DND-41 (cell line): ENCODE measurements around the gene SLC25A10.

Source experiments
- ATAC-seq: fragments of 200-7000 bp; cut with Tn5 transposase; 3 replicates; pipeline ENCODE4 v1.9.1; 2021; ENCODE audit warnings: low read depth; ENCODE audit not compliant: insufficient read depth
- DNase-seq: peaks from one replicate; pipeline ENCODE4 v3.0.0-alpha.2; 2020
- H2AFZ ChIP-seq: 2 replicates; pipeline ENCODE4 v1.6.0; 2012; ENCODE audit warnings: low read depth, low read length
- H3K27ac ChIP-seq: 2 replicates; pipeline ENCODE4 v1.5.1; 2012; ENCODE audit warnings: low read length, inconsistent platforms
- H3K27me3 ChIP-seq: fragments of 200-600 bp; sonication (generic); 2 replicates; pipeline ENCODE4 v1.6.0; 2012; ENCODE audit warnings: low read length, mild to moderate bottlenecking, inconsistent platforms; ENCODE audit not compliant: insufficient read depth, poor library complexity
- H3K36me3 ChIP-seq: 2 replicates; pipeline ENCODE4 v1.5.1; 2012; ENCODE audit warnings: low read length, inconsistent platforms; ENCODE audit not compliant: insufficient read depth
- H3K4me1 ChIP-seq: 2 replicates; pipeline ENCODE4 v1.5.1; 2012; ENCODE audit warnings: mild to moderate bottlenecking, low read length; ENCODE audit not compliant: insufficient read depth
- H3K4me2 ChIP-seq: 2 replicates; pipeline ENCODE4 v1.6.0; 2012; ENCODE audit warnings: mild to moderate bottlenecking, moderate library complexity, low read length, inconsistent platforms; ENCODE audit not compliant: insufficient read depth
- H3K4me3 ChIP-seq, 2 experiments: fragments of 200-600 bp in 1 of 2; shearing (Covaris generic) in 1 of 2; 2 replicates each; pipeline ENCODE4 v1.5.1; 2012 to 2016; ENCODE audit warnings: inconsistent platforms in 2 of 2, low read length in 2 of 2, mild to moderate bottlenecking in 2 of 2, low read depth in 1 of 2, moderate library complexity in 1 of 2
- H3K79me2 ChIP-seq: 2 replicates; pipeline ENCODE4 v1.6.0; 2012; ENCODE audit warnings: low read length, inconsistent platforms; ENCODE audit not compliant: insufficient read depth
- H3K9ac ChIP-seq: 2 replicates; pipeline ENCODE4 v1.6.0; 2012; ENCODE audit warnings: low read depth, mild to moderate bottlenecking, inconsistent platforms, low read length, moderate library complexity
- H3K9me3 ChIP-seq: 2 replicates; pipeline ENCODE4 v1.5.1; 2012; ENCODE audit warnings: low read length, moderate library complexity, mild to moderate bottlenecking, inconsistent platforms; ENCODE audit not compliant: insufficient read depth, severe bottlenecking
- H4K20me1 ChIP-seq: 2 replicates; pipeline ENCODE4 v1.6.0; 2012; ENCODE audit warnings: low read length; ENCODE audit not compliant: insufficient read depth
- EZH2 ChIP-seq: IDR thresholded peaks from 3 replicates; pipeline ENCODE4 v1.6.1; 2012; ENCODE audit warnings: borderline replicate concordance, low read depth, mild to moderate bottlenecking, moderate library complexity, low read length, inconsistent platforms; ENCODE audit not compliant: severe bottlenecking
- TF ChIP-seq, protein P1 (sequence below): IDR thresholded peaks from 2 replicates; pipeline ENCODE4 v1.5.1; 2012; ENCODE audit warnings: borderline replicate concordance, low read length, moderate library complexity, mild to moderate bottlenecking; ENCODE audit not compliant: poor library complexity, severe bottlenecking; ENCODE audit errors: extremely low read depth

Gene SLC25A10

DNA sequence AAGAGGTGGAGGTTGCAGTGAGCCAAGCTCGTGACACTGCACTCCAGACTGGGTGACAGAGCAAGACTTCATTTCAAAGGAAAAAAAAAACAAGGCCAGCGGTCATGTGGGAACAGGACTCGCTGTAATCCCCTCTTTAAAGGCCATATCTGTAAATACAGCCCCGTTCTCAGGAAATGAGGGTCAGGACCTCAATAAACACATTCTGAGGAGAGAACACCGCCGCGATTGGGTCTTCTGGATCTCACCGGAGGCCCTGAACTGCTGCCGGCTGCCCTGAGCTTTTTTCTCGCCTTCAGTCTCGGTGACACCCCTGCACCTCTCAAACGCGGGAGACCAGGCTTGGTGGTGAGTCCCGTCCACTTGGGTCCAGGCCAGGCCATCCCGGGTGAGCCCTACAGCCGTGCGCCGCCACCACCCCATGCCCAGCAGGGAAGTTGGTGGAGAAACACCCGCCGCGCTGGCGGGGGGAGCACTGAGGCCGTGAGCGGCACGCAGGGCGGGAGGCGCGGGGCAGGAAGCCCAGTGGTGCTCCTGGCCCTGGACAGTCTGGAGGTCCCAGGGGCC, 28.4 kb downstream of the SLC25A10 start:
- peaks cover 2% of the 10 kb centered on the region for H3K27me3 ChIP-seq
- H3K9me3 ChIP-seq, result no peaks in the 10 kb centered on the region
- H3K9ac ChIP-seq, result no peak overlapping the region
- ATAC-seq, result no peak; the same call in 2 of the 3 replicates
- no peak for DNase-seq
- H3K36me3 ChIP-seq, result no peaks in the 10 kb centered on the region
- TF ChIP-seq EZH2, result no peak
- TF ChIP-seq, protein P1, sequence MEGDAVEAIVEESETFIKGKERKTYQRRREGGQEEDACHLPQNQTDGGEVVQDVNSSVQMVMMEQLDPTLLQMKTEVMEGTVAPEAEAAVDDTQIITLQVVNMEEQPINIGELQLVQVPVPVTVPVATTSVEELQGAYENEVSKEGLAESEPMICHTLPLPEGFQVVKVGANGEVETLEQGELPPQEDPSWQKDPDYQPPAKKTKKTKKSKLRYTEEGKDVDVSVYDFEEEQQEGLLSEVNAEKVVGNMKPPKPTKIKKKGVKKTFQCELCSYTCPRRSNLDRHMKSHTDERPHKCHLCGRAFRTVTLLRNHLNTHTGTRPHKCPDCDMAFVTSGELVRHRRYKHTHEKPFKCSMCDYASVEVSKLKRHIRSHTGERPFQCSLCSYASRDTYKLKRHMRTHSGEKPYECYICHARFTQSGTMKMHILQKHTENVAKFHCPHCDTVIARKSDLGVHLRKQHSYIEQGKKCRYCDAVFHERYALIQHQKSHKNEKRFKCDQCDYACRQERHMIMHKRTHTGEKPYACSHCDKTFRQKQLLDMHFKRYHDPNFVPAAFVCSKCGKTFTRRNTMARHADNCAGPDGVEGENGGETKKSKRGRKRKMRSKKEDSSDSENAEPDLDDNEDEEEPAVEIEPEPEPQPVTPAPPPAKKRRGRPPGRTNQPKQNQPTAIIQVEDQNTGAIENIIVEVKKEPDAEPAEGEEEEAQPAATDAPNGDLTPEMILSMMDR, result no peak
- H3K4me3 ChIP-seq, result no peak overlapping the region
- no peak overlapping the region for H3K27ac ChIP-seq
- H2AFZ ChIP-seq, result no peak overlapping the region
- H3K4me2 ChIP-seq, result no peak overlapping the region
- H3K4me1 ChIP-seq, result peaks cover 2% of the 10 kb centered on the region; the same call in 1 of the 2 replicates
- H3K79me2 ChIP-seq, result no peaks in the 10 kb centered on the region
- peaks cover 5% of the 10 kb centered on the region; the same call in 1 of the 2 replicates for H4K20me1 ChIP-seq

DNA sequence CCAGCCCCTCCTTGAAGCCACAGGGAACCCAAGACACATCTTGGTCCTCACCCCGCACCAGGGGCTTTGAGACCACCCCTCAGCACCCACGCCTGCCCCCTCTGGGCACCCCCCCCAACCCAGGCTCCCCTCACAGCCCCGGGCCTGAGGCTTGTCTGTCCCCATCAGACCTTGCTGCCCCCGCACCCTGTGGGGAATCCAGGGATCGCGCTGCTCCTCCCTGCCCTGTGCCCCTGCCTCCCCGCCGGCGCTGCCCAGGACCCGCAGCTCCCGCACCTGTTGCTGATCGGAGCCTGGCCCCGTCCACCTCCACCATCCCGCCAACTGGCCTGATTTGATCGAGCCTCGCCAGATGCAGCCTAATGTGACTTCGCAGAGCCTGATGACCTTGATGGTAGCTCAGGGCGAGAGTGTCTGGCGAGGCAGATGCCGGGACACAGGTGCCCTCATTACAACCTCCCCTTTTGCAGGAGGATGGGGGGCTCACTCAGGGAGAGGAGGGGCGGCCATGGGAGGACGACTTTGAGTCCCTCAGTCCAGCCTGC, 29.0 kb downstream of the SLC25A10 start:
- no peak for TF ChIP-seq EZH2
- TF ChIP-seq, protein P1, result no peak
- H3K4me1 ChIP-seq, result no peaks in the 10 kb centered on the region
- DNase-seq (no peak), ATAC-seq (peak; percentile 22; the same call in 2 of the 3 replicates)
- no peaks in the 10 kb centered on the region for H3K36me3 ChIP-seq
- H3K9me3 ChIP-seq, result no peaks in the 10 kb centered on the region
- H3K4me3 ChIP-seq, result no peak overlapping the region
- H3K27ac ChIP-seq, result no peak overlapping the region
- no peak overlapping the region for H2AFZ ChIP-seq
- no peak overlapping the region for H3K9ac ChIP-seq
- peaks cover 5% of the 10 kb centered on the region; the same call in 1 of the 2 replicates for H4K20me1 ChIP-seq
- H3K27me3 ChIP-seq, result no peaks in the 10 kb centered on the region
- no peak overlapping the region for H3K4me2 ChIP-seq
- no peaks in the 10 kb centered on the region for H3K79me2 ChIP-seq

DNA sequence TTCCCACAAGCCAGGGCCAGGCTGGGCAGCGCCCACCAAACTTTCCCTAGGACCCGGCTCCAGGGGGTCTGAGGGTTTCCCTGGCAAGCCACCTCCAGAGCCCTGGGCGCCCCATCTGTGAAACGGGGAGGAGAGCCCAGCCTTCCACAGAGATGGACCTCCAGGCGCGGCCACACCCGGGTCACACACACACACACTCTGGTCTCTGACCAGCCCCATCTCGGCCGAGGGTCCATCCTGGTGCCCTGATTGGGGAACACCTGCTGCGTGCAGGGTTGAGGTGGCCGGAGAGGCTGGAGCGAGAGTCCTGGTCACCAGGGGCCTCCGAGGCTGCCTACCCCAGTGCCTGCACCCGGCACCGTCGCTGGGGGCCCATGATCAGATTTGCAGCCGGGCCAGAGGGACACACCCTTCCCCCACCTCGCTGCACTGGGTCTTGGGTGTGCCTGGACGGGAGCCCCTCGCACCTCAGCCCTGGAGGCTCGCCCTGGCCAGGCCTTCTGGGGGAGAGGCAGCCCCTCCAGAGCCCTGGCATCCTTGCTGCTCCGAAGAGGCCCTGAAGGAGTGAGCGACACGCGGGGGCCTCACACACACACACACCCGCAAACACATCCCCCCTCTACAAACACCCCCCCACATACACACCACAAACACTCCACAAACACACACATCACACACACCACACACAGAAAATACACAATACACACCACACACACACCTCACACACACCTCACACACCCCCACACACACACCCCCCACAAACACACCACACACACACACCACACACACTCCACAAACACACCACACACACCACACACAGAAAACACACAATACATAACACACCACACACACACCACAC, 29.7 kb downstream of the SLC25A10 start:
- H3K4me3 ChIP-seq, result no peak overlapping the region
- no peak overlapping the region for H3K27ac ChIP-seq
- H4K20me1 ChIP-seq, result peaks cover 5% of the 10 kb centered on the region; the same call in 1 of the 2 replicates
- TF ChIP-seq, protein P1, result no peak
- no peak for TF ChIP-seq EZH2
- no peaks in the 10 kb centered on the region for H3K36me3 ChIP-seq
- no peak overlapping the region for H2AFZ ChIP-seq
- H3K27me3 ChIP-seq, result no peaks in the 10 kb centered on the region
- no peaks in the 10 kb centered on the region for H3K79me2 ChIP-seq
- ATAC-seq (peak; percentile 45), DNase-seq (no peak)
- H3K9ac ChIP-seq, result no peak overlapping the region
- no peaks in the 10 kb centered on the region for H3K4me1 ChIP-seq
- no peak overlapping the region for H3K4me2 ChIP-seq
- H3K9me3 ChIP-seq, result no peaks in the 10 kb centered on the region
